Measurements from ENCODE around the gene RASA2. TPM values are rescaled to one million over a fixed set of nuclear protein-coding genes. Genes with fewer than 3 reads are reported as not detected.

RASA2 gene
- total and polyA plus RNA-seq, 10 of the 15 experiments (the other 5 are each of a cell fraction or from before 2014, with no cell fraction given): 1.9 to 9.4 (median 7.2) TPM

DNA sequence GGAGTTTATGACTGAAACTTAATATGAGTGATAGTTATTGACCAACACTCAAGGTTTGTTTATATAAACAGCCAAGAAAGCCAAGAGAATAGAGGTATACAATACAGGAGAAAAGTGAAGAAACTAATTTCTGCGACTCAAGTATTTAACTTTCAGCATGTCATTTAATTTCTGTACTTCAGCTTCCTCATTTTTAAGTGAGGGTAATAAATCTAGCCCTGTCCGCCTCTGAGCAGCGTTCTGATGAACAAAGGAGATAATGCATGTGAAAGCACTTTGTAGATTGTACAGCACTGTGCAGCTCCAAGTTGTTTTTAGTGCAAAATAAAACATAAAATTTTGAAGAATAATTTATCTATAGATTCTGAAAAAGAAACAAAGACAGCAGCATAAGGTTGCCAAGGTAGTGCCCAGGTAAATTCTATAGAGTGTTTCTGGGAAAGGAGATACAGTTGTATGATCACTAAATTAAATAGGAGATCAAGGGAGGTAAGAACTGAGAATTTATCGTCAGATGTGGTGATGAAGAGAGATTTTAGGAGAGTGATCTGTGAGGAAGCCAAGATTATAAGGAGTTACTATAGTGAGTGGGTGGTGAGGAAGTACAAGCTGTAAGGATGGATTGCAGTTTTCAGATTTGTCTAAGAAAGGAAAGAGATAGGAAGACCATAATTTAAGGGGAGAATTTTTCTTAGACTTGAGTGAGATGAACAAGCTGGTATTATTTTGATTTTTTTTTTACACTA lies 71.3 kb downstream of the RASA2 start:
- H3K4me3 ChIP-seq: no peak overlapping the region
- ATAC-seq: no peak
- H3K79me2 ChIP-seq (ENCODE audit: control insufficient read depth, insufficient read depth, low read length): no peaks in the 10 kb centered on the region
- in situ Hi-C loops (cut with MboI): loop anchor here (5.0 kb wide), 1 partner anchor 96 kb away; no protein-coding TSS in a partner anchor
- H3K27ac ChIP-seq (ENCODE audit: control insufficient read depth, insufficient read depth): no peak overlapping the region
- POLR2A ChIA-PET: no interaction called here
- no peaks in the 10 kb centered on the region for H3K27me3 ChIP-seq (replicated peaks in 1 of 2; ENCODE audit: control insufficient read depth in 2 of 2, insufficient read depth in 2 of 2, low read length in 1 of 2)
- no TSS peak for BruUV-seq (replicated peaks)
- WGBS (ENCODE audit: insufficient coverage, insufficient replicate concordance, low lambda C conversion rate, missing lambda C conversion rate): 83% methylated on average over 4 of the region's 4 CpGs
- TF ChIP-seq, protein P1, sequence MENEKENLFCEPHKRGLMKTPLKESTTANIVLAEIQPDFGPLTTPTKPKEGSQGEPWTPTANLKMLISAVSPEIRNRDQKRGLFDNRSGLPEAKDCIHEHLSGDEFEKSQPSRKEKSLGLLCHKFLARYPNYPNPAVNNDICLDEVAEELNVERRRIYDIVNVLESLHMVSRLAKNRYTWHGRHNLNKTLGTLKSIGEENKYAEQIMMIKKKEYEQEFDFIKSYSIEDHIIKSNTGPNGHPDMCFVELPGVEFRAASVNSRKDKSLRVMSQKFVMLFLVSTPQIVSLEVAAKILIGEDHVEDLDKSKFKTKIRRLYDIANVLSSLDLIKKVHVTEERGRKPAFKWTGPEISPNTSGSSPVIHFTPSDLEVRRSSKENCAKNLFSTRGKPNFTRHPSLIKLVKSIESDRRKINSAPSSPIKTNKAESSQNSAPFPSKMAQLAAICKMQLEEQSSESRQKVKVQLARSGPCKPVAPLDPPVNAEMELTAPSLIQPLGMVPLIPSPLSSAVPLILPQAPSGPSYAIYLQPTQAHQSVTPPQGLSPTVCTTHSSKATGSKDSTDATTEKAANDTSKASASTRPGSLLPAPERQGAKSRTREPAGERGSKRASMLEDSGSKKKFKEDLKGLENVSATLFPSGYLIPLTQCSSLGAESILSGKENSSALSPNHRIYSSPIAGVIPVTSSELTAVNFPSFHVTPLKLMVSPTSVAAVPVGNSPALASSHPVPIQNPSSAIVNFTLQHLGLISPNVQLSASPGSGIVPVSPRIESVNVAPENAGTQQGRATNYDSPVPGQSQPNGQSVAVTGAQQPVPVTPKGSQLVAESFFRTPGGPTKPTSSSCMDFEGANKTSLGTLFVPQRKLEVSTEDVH (IDR thresholded peaks at IDR 0.05; ENCODE audit: low read depth, partially characterized antibody): no peak
- no peak for TF ChIP-seq SIX5 (IDR thresholded peaks at IDR 0.05; ENCODE audit: low read depth, low read length, severe bottlenecking)
- no peak for TF ChIP-seq MYB (IDR thresholded peaks at IDR 0.05; ENCODE audit: borderline replicate concordance, low read depth, low read length)
- no peak for TF ChIP-seq POLR2AphosphoS5 (IDR thresholded peaks at IDR 0.05; ENCODE audit: low read length)
- no peak for TF ChIP-seq TAF1 (IDR thresholded peaks at IDR 0.05; ENCODE audit: borderline replicate concordance, low read depth, low read length)
- TF ChIP-seq ETV6 (conservative IDR thresholded peaks at IDR 0.05 in 1 of 2, IDR thresholded peaks at IDR 0.05 in 1 of 2; ENCODE audit: borderline replicate concordance in 1 of 2, low read depth in 1 of 2): no peak
- TF ChIP-seq HDGF (IDR thresholded peaks at IDR 0.05): no peak
- TF ChIP-seq CHD4 (IDR thresholded peaks at IDR 0.05): no peak
- TF ChIP-seq FOXM1 (IDR thresholded peaks at IDR 0.05; ENCODE audit: low read depth, low read length): no peak
- TF ChIP-seq HDAC2 (IDR thresholded peaks at IDR 0.05): no peak
- no peak for TF ChIP-seq IRF4 (IDR thresholded peaks at IDR 0.05; ENCODE audit: low read depth, low read length)
- TF ChIP-seq, protein P2, sequence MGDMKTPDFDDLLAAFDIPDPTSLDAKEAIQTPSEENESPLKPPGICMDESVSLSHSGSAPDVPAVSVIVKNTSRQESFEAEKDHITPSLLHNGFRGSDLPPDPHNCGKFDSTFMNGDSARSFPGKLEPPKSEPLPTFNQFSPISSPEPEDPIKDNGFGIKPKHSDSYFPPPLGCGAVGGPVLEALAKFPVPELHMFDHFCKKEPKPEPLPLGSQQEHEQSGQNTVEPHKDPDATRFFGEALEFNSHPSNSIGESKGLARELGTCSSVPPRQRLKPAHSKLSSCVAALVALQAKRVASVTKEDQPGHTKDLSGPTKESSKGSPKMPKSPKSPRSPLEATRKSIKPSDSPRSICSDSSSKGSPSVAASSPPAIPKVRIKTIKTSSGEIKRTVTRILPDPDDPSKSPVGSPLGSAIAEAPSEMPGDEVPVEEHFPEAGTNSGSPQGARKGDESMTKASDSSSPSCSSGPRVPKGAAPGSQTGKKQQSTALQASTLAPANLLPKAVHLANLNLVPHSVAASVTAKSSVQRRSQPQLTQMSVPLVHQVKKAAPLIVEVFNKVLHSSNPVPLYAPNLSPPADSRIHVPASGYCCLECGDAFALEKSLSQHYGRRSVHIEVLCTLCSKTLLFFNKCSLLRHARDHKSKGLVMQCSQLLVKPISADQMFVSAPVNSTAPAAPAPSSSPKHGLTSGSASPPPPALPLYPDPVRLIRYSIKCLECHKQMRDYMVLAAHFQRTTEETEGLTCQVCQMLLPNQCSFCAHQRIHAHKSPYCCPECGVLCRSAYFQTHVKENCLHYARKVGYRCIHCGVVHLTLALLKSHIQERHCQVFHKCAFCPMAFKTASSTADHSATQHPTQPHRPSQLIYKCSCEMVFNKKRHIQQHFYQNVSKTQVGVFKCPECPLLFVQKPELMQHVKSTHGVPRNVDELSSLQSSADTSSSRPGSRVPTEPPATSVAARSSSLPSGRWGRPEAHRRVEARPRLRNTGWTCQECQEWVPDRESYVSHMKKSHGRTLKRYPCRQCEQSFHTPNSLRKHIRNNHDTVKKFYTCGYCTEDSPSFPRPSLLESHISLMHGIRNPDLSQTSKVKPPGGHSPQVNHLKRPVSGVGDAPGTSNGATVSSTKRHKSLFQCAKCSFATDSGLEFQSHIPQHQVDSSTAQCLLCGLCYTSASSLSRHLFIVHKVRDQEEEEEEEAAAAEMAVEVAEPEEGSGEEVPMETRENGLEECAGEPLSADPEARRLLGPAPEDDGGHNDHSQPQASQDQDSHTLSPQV (IDR thresholded peaks at IDR 0.05): no peak
- no peak for TF ChIP-seq WRNIP1 (IDR thresholded peaks at IDR 0.05; ENCODE audit: borderline replicate concordance, low read depth, low read length)
- TF ChIP-seq MTA3 (IDR thresholded peaks at IDR 0.05; ENCODE audit: borderline replicate concordance, low read length): no peak
- no peak for TF ChIP-seq PAX5 (IDR thresholded peaks at IDR 0.05; ENCODE audit: borderline replicate concordance, low read depth, low read length)
- H3K36me3 ChIP-seq (ENCODE audit: control insufficient read depth in 2 of 2, insufficient read depth in 2 of 2, low read length in 1 of 2): peaks cover 0 to 2% of the 10 kb centered on the region in 2 experiments; a peak in 1 of 4 replicates
- no peaks in the 10 kb centered on the region for H3K9me3 ChIP-seq (replicated peaks; ENCODE audit: control insufficient read depth, insufficient read depth, low read length)
- no peak overlapping the region for H3K4me2 ChIP-seq (ENCODE audit: control insufficient read depth, insufficient read depth)
- CTCF ChIA-PET: interaction anchor here (0.7 to 12.9 kb wide), 10 partner anchors 13 to 254 kb away, joined by 3 to 306 read pairs (median 4); no protein-coding TSS in a partner anchor
- no peaks in the 10 kb centered on the region for H4K20me1 ChIP-seq (ENCODE audit: control insufficient read depth, insufficient read depth)
- H3K9ac ChIP-seq (ENCODE audit: control insufficient read depth, insufficient read depth, low read length): no peak overlapping the region
- SMC1A ChIA-PET (ENCODE audit: uncharacterized antibody, unreplicated experiment): interaction anchor here (0.7 to 4.9 kb wide), 14 partner anchors 15 to 263 kb away, joined by 3 to 34 read pairs (median 3); no protein-coding TSS in a partner anchor
- peaks cover 1% of the 10 kb centered on the region; the same call in 1 of the 2 replicates for H3K4me1 ChIP-seq (ENCODE audit: control insufficient read depth, insufficient read depth, low read length)
- no peak for DNase-seq (ENCODE audit: low read depth, low spot score)
- RAD21 ChIA-PET (ENCODE audit: unreplicated experiment): interaction anchor here (1.7 to 5.5 kb wide), 2 partner anchors 99 to 254 kb away, joined by 5 to 44 read pairs; no protein-coding TSS in a partner anchor
- H2AFZ ChIP-seq (ENCODE audit: control insufficient read depth, low read depth, low read length): no peak overlapping the region
- FAIRE-seq: no peak
- intact Hi-C loops (cut with micrococcal nuclease; ENCODE audit: unreplicated experiment): no loop called here

All from GM12878 (cell line).